ENCODE results near the gene TBC1D8.

GRCh38 chr2:101027852-101028251 lies 123.3 kb downstream of the TBC1D8 start:
- TF ChIP-seq CTCF (IDR thresholded peaks at IDR 0.05) (no peak), POLR2A (IDR thresholded peaks at IDR 0.05) (no peak)

Measured in esophagus squamous epithelium (tissue), 4 donors.